Naive thymus-derived CD8-positive, alpha-beta T cell (primary cell): ENCODE measurements around the gene ITPR3. TPM values are rescaled to one million over a fixed set of nuclear protein-coding genes. Genes with fewer than 3 reads are reported as not detected.

ENCODE experiments used
- ATAC-seq, 2 donors: fragments of 150-1000 bp; cut with Tn5 transposase in 1 of 2; sonication (Bioruptor Pico), chemical (Tn5 transposase) in 1 of 2; 1 replicate in 1 of 2; 2 replicates in 1 of 2; pipeline ENCODE4 v1.10.0; 2021; ENCODE audit warnings: mild to moderate bottlenecking in 2 of 2, moderate library complexity in 2 of 2
- POLR2A ChIA-PET: fragments of 350-600 bp; sonication (Branson Sonifier 250); formaldehyde crosslinking; loops from one replicate; lab custom pipeline; 2021; ENCODE audit warnings: antibody characterized with exemption; lab: Charles Lee
- DNase-seq, 10 donors: peaks; one replicate each; pipeline versions ENCODE4 v3.0.0 to v3.0.0-alpha.2; 2020 to 2022
- H3K27ac Mint-ChIP-seq, 10 donors: one replicate each; pipeline ENCODE4 v1.8.0; 2020 to 2022; ENCODE audit warnings: mild to moderate bottlenecking in 10 of 10, mixed read lengths in 10 of 10, moderate library complexity in 4 of 10, inconsistent platforms in 1 of 10
- H3K27me3 Mint-ChIP-seq, 5 donors: one replicate each; pipeline ENCODE4 v1.8.0; 2021 to 2022; ENCODE audit warnings: mixed read lengths in 5 of 5
- H3K36me3 Mint-ChIP-seq, 3 donors: one replicate each; pipeline ENCODE4 v1.8.0; 2020 to 2022; ENCODE audit warnings: mixed read lengths in 3 of 3, mild to moderate bottlenecking in 2 of 3, inconsistent platforms in 1 of 3
- H3K4me1 Mint-ChIP-seq, 4 donors: one replicate each; pipeline ENCODE4 v1.8.0; 2021 to 2022; ENCODE audit warnings: mixed read lengths in 4 of 4
- H3K4me3 Mint-ChIP-seq, 10 donors: one replicate each; pipeline ENCODE4 v1.8.0; 2020 to 2022; ENCODE audit warnings: mild to moderate bottlenecking in 10 of 10, mixed read lengths in 10 of 10, moderate library complexity in 6 of 10, inconsistent platforms in 1 of 10
- H3K9me3 Mint-ChIP-seq, 9 donors: one replicate each; pipeline ENCODE4 v1.8.0; 2020 to 2022; ENCODE audit warnings: mixed read lengths in 9 of 9, mild to moderate bottlenecking in 3 of 9, inconsistent platforms in 1 of 9, moderate library complexity in 1 of 9
- polyA plus RNA-seq, 3 donors: library from polyadenylated mRNA; unstranded; fragments of 300-500 nt; fragmentation: Illumina TruSeq; gene quantifications; one replicate each; pipeline ENCODE4 v1.2.3, GENCODE V29; 2021
- total RNA-seq, 8 experiments: library from RNA in 2 of 8; stranded (reverse) in 2 of 8; gene quantifications; one replicate each; pipeline ENCODE4 v1.2.3 and lab custom pipeline; 2021 to 2026

Gene ITPR3
- total and polyA plus RNA-seq, 5 experiments from 2014 or later = 0.98 to 46.2 (median 4.9) TPM

- ATAC-seq = peak; percentile 52 to 75
- Mint-ChIP-seq H3K27ac (peak overlapping the region; percentile 95 to 99 (median 97)), H3K36me3 (peaks cover 0 to 32% (median 18%) of the 10 kb centered on the region in 3 donors), H3K27me3 (no peaks in the 10 kb centered on the region), H3K4me3 (peak overlapping the region; percentile 16 to 82 (median 64)), H3K9me3 (no peaks in the 10 kb centered on the region), H3K4me1 (peaks cover 29 to 69% (median 65%) of the 10 kb centered on the region in 4 donors)
- POLR2A ChIA-PET = interaction anchor here (1.0 to 3.6 kb wide), 6 partner anchors 10 to 348 kb away, joined by 3 to 25 read pairs (median 4); partner anchors contain the start of genes ITPR3 and UQCC2
- DNase-seq = peak in 9 of 10 donors; percentile 26 to 77 (median 61)
These were observed 71.6 kb downstream of the ITPR3 start for GRCh38 chr6:33692760-33693158.

DNA sequence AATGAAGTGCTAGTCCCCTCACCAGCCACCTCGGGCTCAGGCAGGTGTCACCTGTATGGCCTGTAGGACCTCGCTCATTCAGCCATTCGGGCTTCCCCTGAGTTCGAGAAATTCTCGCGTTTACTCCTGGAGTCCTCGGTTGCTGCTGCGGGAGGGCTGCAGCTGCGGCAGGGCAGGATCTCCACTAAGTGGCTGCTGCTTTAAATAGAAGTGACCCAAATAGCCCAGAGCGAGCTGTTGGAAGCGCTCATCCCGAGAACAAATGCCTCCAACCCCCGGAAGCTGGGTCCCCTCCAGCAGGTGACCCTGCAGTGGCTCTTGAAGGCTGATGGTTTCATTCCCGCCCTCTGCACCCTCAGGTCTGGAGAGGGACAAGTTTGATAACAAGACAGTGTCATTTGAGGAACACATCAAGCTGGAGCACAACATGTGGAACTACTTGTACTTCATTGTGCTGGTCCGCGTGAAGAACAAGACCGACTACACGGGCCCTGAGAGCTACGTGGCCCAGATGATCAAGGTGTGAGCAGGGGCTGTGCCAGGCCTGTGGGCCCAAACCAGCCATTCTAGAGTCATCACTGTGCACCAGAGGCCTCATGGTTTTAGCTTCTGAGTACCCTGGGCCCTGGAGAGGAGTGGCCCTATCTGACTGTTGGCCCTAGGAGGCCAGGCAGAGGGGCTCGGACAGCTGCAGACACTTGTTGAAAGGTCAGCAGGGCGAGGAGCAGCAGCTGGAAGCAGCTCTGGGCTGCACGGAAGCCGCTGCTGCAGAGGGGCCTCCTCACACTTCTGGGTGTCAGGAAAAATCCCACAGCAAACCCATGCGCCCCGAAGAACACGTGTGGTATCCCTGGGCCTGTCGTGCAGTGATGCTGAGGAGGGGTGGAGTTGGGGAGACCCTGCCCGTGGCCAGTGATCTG, 72.3 kb downstream of the ITPR3 start:
- Mint-ChIP-seq H3K36me3 (peaks cover 0 to 28% (median 17%) of the 10 kb centered on the region in 3 donors), H3K27me3 (no peaks in the 10 kb centered on the region), H3K4me1 (peaks cover 29 to 70% (median 69%) of the 10 kb centered on the region in 4 donors), H3K9me3 (no peaks in the 10 kb centered on the region), H3K27ac (peak overlapping the region; percentile 95 to 99 (median 98)), H3K4me3 (peak overlapping the region in 8 of 10 donors; percentile 66 to 82 (median 74))
- peak in 1 of 10 donors; percentile 53 for DNase-seq
- POLR2A ChIA-PET = interaction anchor here (1.0 to 3.6 kb wide), 9 partner anchors 10 to 349 kb away, joined by 3 to 25 read pairs (median 7); partner anchors contain the start of genes BAK1, ITPR3 and UQCC2
- no peak for ATAC-seq

DNA sequence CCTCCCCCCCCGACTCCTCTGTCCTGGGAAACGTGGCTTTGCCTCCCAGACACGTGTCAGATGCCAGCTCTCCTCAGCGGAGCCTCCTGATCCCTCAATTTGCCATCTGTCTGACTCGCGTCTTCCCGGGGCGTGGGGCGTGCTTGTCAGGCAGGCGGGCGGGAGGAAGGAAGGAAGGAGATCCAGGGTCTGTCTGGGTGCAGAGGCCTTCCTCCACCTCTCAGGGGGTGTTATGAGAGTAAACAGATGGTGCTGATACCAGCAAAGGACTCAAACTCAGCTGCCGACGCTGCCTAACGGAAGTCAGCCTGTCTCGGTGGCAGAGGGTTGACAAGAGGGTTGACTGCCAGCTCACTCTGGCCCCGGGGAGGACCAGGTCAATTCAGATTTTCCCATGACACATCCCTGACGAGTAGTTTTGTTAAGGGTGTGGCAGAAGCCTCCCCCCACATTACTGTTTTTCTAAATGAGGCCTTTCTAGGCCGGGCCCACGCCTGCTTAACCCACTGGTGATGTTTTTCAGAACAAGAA, 73.3 kb downstream of the ITPR3 start:
- peaks cover 0 to 19% (median 9%) of the 10 kb centered on the region in 3 donors for H3K36me3 Mint-ChIP-seq
- POLR2A ChIA-PET = interaction anchor here (0.9 to 3.6 kb wide), 12 partner anchors 15 to 161 kb away, joined by 3 to 25 read pairs (median 6); partner anchors contain the start of genes BAK1, ITPR3 and UQCC2
- no peaks in the 10 kb centered on the region for H3K9me3 Mint-ChIP-seq

DNA sequence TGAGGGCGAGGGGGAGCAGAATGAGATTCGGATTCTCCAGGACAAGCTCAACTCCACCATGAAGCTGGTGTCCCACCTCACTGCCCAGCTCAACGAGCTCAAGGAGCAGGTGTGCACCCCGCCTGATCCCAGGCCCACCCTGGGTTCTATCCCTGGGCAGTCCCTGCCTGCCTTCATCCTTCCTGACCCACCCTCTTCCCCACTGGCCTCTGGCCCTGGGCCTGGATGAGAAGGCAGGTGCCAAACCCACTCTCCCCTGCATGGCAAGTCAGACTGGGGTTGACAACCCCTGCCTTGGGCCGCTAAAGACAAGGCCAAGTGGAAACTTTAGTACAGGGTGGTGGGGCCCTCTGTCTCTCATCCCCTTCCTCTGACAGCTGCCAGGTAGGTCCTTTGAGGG, 73.9 kb downstream of the ITPR3 start:
- peaks cover 23 to 71% (median 71%) of the 10 kb centered on the region in 4 donors for H3K4me1 Mint-ChIP-seq
- ATAC-seq (no peak), DNase-seq (no peak)
- H3K9me3 Mint-ChIP-seq = no peaks in the 10 kb centered on the region
- POLR2A ChIA-PET = interaction anchor here (0.9 to 3.6 kb wide), 12 partner anchors 15 to 162 kb away, joined by 3 to 25 read pairs (median 6); partner anchors contain the start of genes BAK1, ITPR3 and UQCC2
- H3K27me3 Mint-ChIP-seq = no peaks in the 10 kb centered on the region
- H3K4me3 Mint-ChIP-seq = peak overlapping the region in 8 of 10 donors; percentile 45 to 81 (median 75)
- peak overlapping the region; percentile 95 to 99 (median 97) for H3K27ac Mint-ChIP-seq
- H3K36me3 Mint-ChIP-seq = peaks cover 0 to 14% (median 6%) of the 10 kb centered on the region in 3 donors

More for the DNA sequence above, 73.3 kb downstream of the ITPR3 start:
- Mint-ChIP-seq H3K27me3 (no peaks in the 10 kb centered on the region), H3K4me3 (peak overlapping the region; percentile 45 to 81 (median 74)), H3K4me1 (peaks cover 25 to 71% (median 70%) of the 10 kb centered on the region in 4 donors), H3K27ac (peak overlapping the region; percentile 95 to 99 (median 97))
- ATAC-seq (peak; percentile 54 to 77), DNase-seq (peak in 9 of 10 donors; percentile 32 to 78 (median 53))

- Mint-ChIP-seq H3K27ac (peak overlapping the region; percentile 94 to 99 (median 97)), H3K9me3 (no peaks in the 10 kb centered on the region), H3K4me3 (peak overlapping the region in 2 of 10 donors; percentile 67 to 79), H3K27me3 (no peaks in the 10 kb centered on the region), H3K36me3 (peaks cover 0 to 15% (median 6%) of the 10 kb centered on the region in 3 donors), H3K4me1 (peaks cover 27 to 76% (median 75%) of the 10 kb centered on the region in 4 donors)
- no peak for DNase-seq
- POLR2A ChIA-PET = interaction anchor here (0.5 to 3.6 kb wide), 11 partner anchors 14 to 1193 kb away, joined by 3 to 25 read pairs (median 5); partner anchors contain the start of genes ANKS1A, BAK1, ITPR3 and UQCC2
- no peak for ATAC-seq
These were observed 74.3 kb downstream of the ITPR3 start for GRCh38 chr6:33695451-33695887.

GRCh38 chr6:33696076-33696475, 75.0 kb downstream of the ITPR3 start:
- no peak for DNase-seq
- POLR2A ChIA-PET = interaction anchor here (0.5 to 3.6 kb wide), 6 partner anchors 13 to 1193 kb away, joined by 3 to 22 read pairs (median 4); partner anchors contain the start of genes ANKS1A and UQCC2
- Mint-ChIP-seq H3K27ac (peak overlapping the region; percentile 88 to 99 (median 96)), H3K27me3 (no peaks in the 10 kb centered on the region), H3K9me3 (no peaks in the 10 kb centered on the region), H3K4me3 (peak overlapping the region in 8 of 10 donors; percentile 67 to 84 (median 78)), H3K36me3 (peaks cover 0 to 10% (median 6%) of the 10 kb centered on the region in 3 donors), H3K4me1 (peaks cover 27 to 77% (median 76%) of the 10 kb centered on the region in 4 donors)
- ATAC-seq = no peak

DNA sequence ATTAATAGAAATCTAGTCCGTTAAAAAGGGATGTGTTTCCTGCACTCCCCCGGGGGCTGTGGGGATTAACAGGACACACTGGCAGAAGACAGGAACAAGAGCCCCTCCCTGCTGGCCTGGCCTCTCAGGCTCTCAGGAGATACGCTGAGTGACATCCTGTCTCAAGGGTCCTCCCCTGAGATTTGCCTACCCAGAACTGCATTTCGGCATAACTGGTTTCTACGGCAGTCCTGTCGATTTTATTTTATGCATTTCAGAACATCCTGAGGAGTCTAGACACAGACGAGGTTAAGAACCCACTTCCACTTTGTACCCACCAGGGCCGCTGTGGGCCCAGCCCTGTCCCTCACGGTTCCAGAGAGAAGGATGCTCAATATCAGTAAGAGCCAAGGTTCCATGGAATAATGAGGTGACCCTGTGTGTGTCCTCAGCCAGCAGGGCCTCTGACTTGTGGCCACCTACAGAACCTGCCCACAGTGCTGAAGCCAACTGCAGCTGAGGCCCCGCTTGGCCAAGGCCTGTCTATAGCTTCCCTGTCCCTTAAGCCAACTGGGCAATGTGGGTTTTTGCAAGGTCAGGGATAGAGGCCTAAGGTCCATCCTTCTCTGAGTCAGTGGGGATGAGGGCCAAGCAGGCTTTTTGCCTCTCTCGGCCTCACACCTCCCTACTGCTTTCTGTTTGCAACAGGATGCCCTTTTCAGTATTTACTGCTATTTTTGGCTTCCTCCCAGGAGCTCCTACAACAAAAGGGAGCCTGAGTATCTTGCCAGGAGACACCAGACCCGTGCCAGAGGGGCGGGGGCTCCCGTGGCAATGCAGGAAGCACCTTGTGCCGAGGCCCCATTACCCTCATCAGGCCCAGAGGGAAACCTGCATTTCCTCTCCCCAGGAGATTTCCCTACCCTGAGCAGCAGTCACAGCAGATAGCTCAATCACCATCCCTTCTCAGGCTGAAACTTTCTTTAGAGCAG, 75.7 kb downstream of the ITPR3 start:
- Mint-ChIP-seq H3K27me3 (no peaks in the 10 kb centered on the region), H3K4me1 (peaks cover 27 to 71% (median 68%) of the 10 kb centered on the region in 4 donors), H3K27ac (peak overlapping the region; percentile 88 to 99 (median 96)), H3K4me3 (peak overlapping the region; percentile 48 to 86 (median 78)), H3K9me3 (no peaks in the 10 kb centered on the region), H3K36me3 (peaks cover 0 to 6% (median 6%) of the 10 kb centered on the region in 3 donors)
- DNase-seq (peak in 6 of 10 donors; percentile 12 to 62 (median 46)), ATAC-seq (peak; percentile 41 to 68)
- POLR2A ChIA-PET = interaction anchor here (0.6 to 2.2 kb wide), 11 partner anchors 9 to 683 kb away, joined by 3 to 6 read pairs (median 4); partner anchors contain the start of gene ITPR3

DNA sequence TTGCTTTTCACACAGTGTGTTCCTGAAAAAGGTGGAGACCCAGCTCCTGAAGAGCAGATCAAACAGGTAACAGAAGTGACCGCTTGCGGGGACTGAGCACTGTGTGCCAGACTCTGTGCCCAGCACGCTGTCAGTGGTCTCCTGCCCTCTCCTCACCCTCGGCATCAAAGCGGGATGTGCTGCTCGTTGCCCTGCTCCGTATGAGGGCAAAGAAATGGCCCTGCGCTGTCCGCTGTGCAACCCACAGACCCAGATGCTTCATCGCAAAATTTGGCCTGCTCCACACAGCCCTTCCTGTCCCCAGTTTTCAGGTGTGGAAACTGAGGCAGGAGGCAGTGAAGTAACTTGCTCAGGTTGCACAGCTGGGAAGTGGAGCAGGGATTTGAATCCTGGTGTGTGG, 76.7 kb downstream of the ITPR3 start:
- Mint-ChIP-seq H3K4me3 (peak overlapping the region in 4 of 10 donors; percentile 8 to 79 (median 72)), H3K27ac (peak overlapping the region; percentile 88 to 99 (median 96)), H3K27me3 (no peaks in the 10 kb centered on the region), H3K9me3 (no peaks in the 10 kb centered on the region), H3K4me1 (peaks cover 23 to 68% (median 60%) of the 10 kb centered on the region in 4 donors), H3K36me3 (peaks cover 0 to 6% (median 2%) of the 10 kb centered on the region in 3 donors)
- DNase-seq = peak in 1 of 10 donors; percentile 19
- POLR2A ChIA-PET = interaction anchor here (0.6 to 2.2 kb wide), 7 partner anchors 11 to 682 kb away, joined by 3 to 6 read pairs (median 4); partner anchors contain the start of gene ITPR3
- no peak for ATAC-seq

GRCh38 chr6:33698494-33698893, 77.4 kb downstream of the ITPR3 start:
- no peaks in the 10 kb centered on the region for H3K27me3 Mint-ChIP-seq
- no peak for ATAC-seq
- POLR2A ChIA-PET = interaction anchor here (2.2 kb wide), 1 partner anchor 77 kb away, joined by 4 read pairs; the partner anchor contains the start of gene ITPR3
- no peak overlapping the region for H3K4me3 Mint-ChIP-seq
- no peak for DNase-seq
- H3K9me3 Mint-ChIP-seq = no peaks in the 10 kb centered on the region
- peaks cover 22 to 62% (median 54%) of the 10 kb centered on the region in 4 donors for H3K4me1 Mint-ChIP-seq
- H3K36me3 Mint-ChIP-seq = peaks cover 0 to 6% (median 2%) of the 10 kb centered on the region in 3 donors
- peak overlapping the region in 9 of 10 donors; percentile 21 to 86 (median 48) for H3K27ac Mint-ChIP-seq

GRCh38 chr6:33699131-33699530, 78.0 kb downstream of the ITPR3 start:
- H3K9me3 Mint-ChIP-seq = no peaks in the 10 kb centered on the region
- peak overlapping the region in 4 of 10 donors; percentile 37 to 53 (median 48) for H3K27ac Mint-ChIP-seq
- no peaks in the 10 kb centered on the region for H3K27me3 Mint-ChIP-seq
- peaks cover 0 to 9% (median 0%) of the 10 kb centered on the region in 3 donors for H3K36me3 Mint-ChIP-seq
- ATAC-seq = no peak
- POLR2A ChIA-PET = no interaction called here
- no peak overlapping the region for H3K4me3 Mint-ChIP-seq
- peak in 1 of 10 donors; percentile 19 for DNase-seq
- peaks cover 20 to 55% (median 47%) of the 10 kb centered on the region in 4 donors for H3K4me1 Mint-ChIP-seq
